ENCODE results near the gene CHP1.

DNA sequence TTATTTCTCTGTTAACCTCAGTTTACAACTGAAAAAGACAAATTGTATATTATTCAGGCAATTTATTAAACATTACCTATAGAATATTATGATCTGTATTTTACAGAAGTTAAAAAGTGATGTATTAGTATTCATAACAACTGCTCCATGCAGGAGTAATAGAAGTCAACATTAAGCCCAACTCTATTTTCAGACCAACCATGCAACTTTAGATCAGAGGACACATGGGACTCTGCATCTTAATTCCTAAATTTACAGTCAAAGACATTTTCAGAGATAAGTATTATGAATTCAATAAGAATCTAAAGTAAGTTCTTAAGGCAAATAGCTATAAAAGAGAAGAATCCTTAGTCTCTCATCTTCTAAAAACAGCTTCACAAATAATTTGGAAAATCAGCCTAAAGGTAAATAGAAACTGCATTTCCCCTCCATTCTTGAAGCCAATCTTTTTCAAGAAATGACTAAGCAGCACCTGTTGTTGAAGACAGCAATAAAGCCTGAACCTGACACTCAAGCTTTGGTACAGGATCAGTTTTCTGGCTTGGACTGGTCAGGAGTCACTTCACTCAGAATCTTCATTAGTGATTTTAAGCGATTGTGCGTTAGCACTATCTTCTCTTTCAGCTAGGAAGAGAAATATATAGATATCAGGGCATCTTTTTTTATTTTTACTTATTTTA lies 78.3 kb downstream of the CHP1 start:
- TF ChIP-seq POLR2A (IDR thresholded peaks at IDR 0.05) (no peak), CTCF (IDR thresholded peaks at IDR 0.05) (no peak), EP300 (IDR thresholded peaks at IDR 0.05) (no peak), POLR2AphosphoS5 (IDR thresholded peaks at IDR 0.05) (no peak)

Data from stomach (tissue), 4 donors.